Colonic mucosa (tissue), 4 donors: ENCODE results near the gene POLDIP2. TPM values are rescaled to one million over a fixed set of nuclear protein-coding genes. Genes with fewer than 3 reads are reported as not detected.

Experiments used
- DNase-seq: peaks from one replicate; pipeline ENCODE4 v3.0.0-alpha.2; 2020
- H3K27ac ChIP-seq: fragments of 200-600 bp; one replicate; pipeline ENCODE4 v1.8.0; 2021
- H3K27me3 ChIP-seq: fragments of 200-600 bp; one replicate; pipeline ENCODE4 v1.8.0; 2021
- H3K36me3 ChIP-seq: fragments of 200-600 bp; one replicate; pipeline ENCODE4 v1.8.0; 2021
- H3K4me1 ChIP-seq: fragments of 200-600 bp; one replicate; pipeline ENCODE4 v1.8.0; 2021; ENCODE audit warnings: mild to moderate bottlenecking
- H3K4me3 ChIP-seq: fragments of 200-600 bp; one replicate; pipeline ENCODE4 v1.8.0; 2021
- H3K9ac ChIP-seq, 2 donors: one replicate each; pipeline ENCODE4 v1.7.0; 2013; ENCODE audit warnings: control low read depth in 2 of 2, low read depth in 2 of 2, low read length in 2 of 2
- H3K9me3 ChIP-seq: fragments of 200-600 bp; one replicate; pipeline ENCODE4 v1.8.0; 2021
- intact Hi-C: fragments of 100-400 bp; cut with DNase I; formaldehyde crosslinking; loops from one replicate; pipeline ENCODE4 v1.14.1; 2022
- total RNA-seq, 2 donors: library from RNA; stranded (reverse); fragmentation: NEBNext Ultra II Directional in 1 of 2; extraction: Animal tissue kit (Norgen Biotek cat#: 25700) in 1 of 2; gene quantifications; one replicate each; pipeline ENCODE4 v1.2.1, GENCODE V29; 2021
- TF ChIP-seq, protein P1 (sequence below): fragments of 200-600 bp; IDR thresholded peaks from one replicate; pipeline ENCODE4 v1.8.0; 2022; ENCODE audit warnings: antibody characterized with exemption, mild to moderate bottlenecking
- donor health status: healthy.
- donor health status: DM: no; HTN: no; CAD: no.
- donor health status: DM: no; HTN: no; CAD: no.

POLDIP2 gene
- total RNA-seq, 2 donors from 2014 or later, result 80.3 to 132 TPM

- TF ChIP-seq, protein P1, sequence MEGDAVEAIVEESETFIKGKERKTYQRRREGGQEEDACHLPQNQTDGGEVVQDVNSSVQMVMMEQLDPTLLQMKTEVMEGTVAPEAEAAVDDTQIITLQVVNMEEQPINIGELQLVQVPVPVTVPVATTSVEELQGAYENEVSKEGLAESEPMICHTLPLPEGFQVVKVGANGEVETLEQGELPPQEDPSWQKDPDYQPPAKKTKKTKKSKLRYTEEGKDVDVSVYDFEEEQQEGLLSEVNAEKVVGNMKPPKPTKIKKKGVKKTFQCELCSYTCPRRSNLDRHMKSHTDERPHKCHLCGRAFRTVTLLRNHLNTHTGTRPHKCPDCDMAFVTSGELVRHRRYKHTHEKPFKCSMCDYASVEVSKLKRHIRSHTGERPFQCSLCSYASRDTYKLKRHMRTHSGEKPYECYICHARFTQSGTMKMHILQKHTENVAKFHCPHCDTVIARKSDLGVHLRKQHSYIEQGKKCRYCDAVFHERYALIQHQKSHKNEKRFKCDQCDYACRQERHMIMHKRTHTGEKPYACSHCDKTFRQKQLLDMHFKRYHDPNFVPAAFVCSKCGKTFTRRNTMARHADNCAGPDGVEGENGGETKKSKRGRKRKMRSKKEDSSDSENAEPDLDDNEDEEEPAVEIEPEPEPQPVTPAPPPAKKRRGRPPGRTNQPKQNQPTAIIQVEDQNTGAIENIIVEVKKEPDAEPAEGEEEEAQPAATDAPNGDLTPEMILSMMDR, result no peak
- H3K36me3 ChIP-seq, result peaks cover 20% of the 10 kb centered on the region
- no peak overlapping the region for H3K27ac ChIP-seq
- no peak overlapping the region for H3K4me3 ChIP-seq
- no peaks in the 10 kb centered on the region for H3K9me3 ChIP-seq
- intact Hi-C loops, result no loop called here
- no peak for DNase-seq
- H3K4me1 ChIP-seq, result no peaks in the 10 kb centered on the region
- H3K9ac ChIP-seq, result no peak overlapping the region
- H3K27me3 ChIP-seq, result no peaks in the 10 kb centered on the region
Observed at GRCh38 chr17:28348979-28349378, 8.3 kb downstream of the POLDIP2 start.

GRCh38 chr17:28347261-28347891 lies 10.0 kb downstream of the POLDIP2 start:
- peaks cover 13% of the 10 kb centered on the region for H3K36me3 ChIP-seq
- TF ChIP-seq, protein P1, result no peak
- H3K9ac ChIP-seq, result no peak overlapping the region
- H3K4me1 ChIP-seq, result no peaks in the 10 kb centered on the region
- intact Hi-C loops, result no loop called here
- no peaks in the 10 kb centered on the region for H3K27me3 ChIP-seq
- no peaks in the 10 kb centered on the region for H3K9me3 ChIP-seq
- no peak for DNase-seq
- no peak overlapping the region for H3K27ac ChIP-seq
- no peak overlapping the region for H3K4me3 ChIP-seq

DNA sequence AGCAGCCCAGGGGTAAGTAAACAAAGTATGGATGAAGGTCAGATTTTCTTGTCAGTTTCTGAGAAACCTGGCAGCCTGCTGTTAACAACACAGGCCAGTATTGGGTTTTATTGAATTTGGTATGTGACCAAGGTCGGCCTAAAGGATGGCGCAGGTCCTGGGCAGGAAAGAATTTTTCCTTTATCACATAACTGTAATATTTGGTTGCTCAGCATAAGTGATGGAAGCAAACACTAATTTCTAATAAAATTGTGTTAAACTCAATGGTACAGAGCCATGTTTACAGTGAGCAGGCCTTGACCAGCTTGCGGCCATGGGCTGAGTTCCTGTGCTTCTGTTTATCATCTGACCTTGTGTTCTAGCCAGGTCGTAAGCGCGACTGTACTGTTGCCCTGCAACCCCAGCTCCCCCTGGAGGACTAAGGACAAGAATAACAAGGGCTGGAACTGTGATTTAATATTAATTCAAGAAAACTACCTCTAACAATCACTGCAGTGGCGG lies 10.5 kb downstream of the POLDIP2 start:
- no peaks in the 10 kb centered on the region for H3K27me3 ChIP-seq
- no peak overlapping the region for H3K9ac ChIP-seq
- no peak overlapping the region for H3K4me3 ChIP-seq
- no peaks in the 10 kb centered on the region for H3K9me3 ChIP-seq
- TF ChIP-seq, protein P1, result no peak
- H3K36me3 ChIP-seq, result peaks cover 14% of the 10 kb centered on the region
- intact Hi-C loops, result no loop called here
- no peaks in the 10 kb centered on the region for H3K4me1 ChIP-seq
- DNase-seq, result no peak
- no peak overlapping the region for H3K27ac ChIP-seq

- Histone ChIP-seq H3K36me3 (peaks cover 18% of the 10 kb centered on the region), H3K4me3 (no peak overlapping the region), H3K27ac (no peak overlapping the region), H3K9me3 (no peaks in the 10 kb centered on the region), H3K27me3 (no peaks in the 10 kb centered on the region), H3K4me1 (no peaks in the 10 kb centered on the region), H3K9ac (no peak overlapping the region)
- intact Hi-C loops, result no loop called here
- TF ChIP-seq, protein P1, result no peak
- DNase-seq, result no peak
Observed at GRCh38 chr17:28346199-28346580, 11.1 kb downstream of the POLDIP2 start.

- H3K4me3 ChIP-seq, result no peak overlapping the region
- no peaks in the 10 kb centered on the region for H3K4me1 ChIP-seq
- no peak for DNase-seq
- intact Hi-C loops, result no loop called here
- H3K27me3 ChIP-seq, result no peaks in the 10 kb centered on the region
- no peak overlapping the region for H3K9ac ChIP-seq
- TF ChIP-seq, protein P1, result no peak
- H3K9me3 ChIP-seq, result no peaks in the 10 kb centered on the region
- no peak overlapping the region for H3K27ac ChIP-seq
- H3K36me3 ChIP-seq, result peaks cover 18% of the 10 kb centered on the region
Observed at GRCh38 chr17:28345419-28346198, 11.7 kb downstream of the POLDIP2 start.
